K562 (cell line): ENCODE measurements around the gene SDK1. TPM values are rescaled to one million over a fixed set of nuclear protein-coding genes. Genes with fewer than 3 reads are reported as not detected.

Source experiments
- BCOR ChIP-seq: fragments of 450-650 bp; IDR thresholded peaks from 2 replicates; pipeline ENCODE4 v1.6.1; 2016
- NEUROD1 ChIP-seq: fragments of 150-350 bp; IDR thresholded peaks from 2 replicates; pipeline ENCODE4 v1.6.1; 2014; ENCODE audit warnings: borderline replicate concordance, low read length, low read depth; ENCODE audit not compliant: partially characterized antibody
- SP1 ChIP-seq: sonication (generic); formaldehyde crosslinking; IDR thresholded peaks from 2 replicates; pipeline ENCODE4 v1.8.1; 2022; ENCODE audit warnings: mild to moderate bottlenecking, missing genetic modification reagents
- XRCC4 ChIP-seq: IDR thresholded peaks from one replicate; pipeline ENCODE4 v1.6.1; 2011; ENCODE audit not compliant: insufficient read depth, insufficient read length; ENCODE audit errors: extremely low read depth
- polyA plus RNA-seq, 8 experiments: library from polyadenylated mRNA; depleted of rRNA in 4 of 8; stranded (reverse) in 5 of 8; unstranded in 3 of 8; fragments of >200 nt; fragmentation: Nextera tagmentation in 2 of 8; fragmentation: Illumina TruSeq in 1 of 8; extraction: Ambion mirVana in 2 of 8; extraction: Trizol in 1 of 8; gene quantifications; 2 replicates each; pipeline versions ENCODE4 v1.2.1 to v1.2.3, GENCODE V29; 2011 to 2014; ENCODE audit warnings: inconsistent platforms in 1 of 8, missing spikeins in 1 of 8
- total RNA-seq, 7 experiments: library from RNA; depleted of rRNA in 6 of 7; stranded (reverse); fragments of >200 nt in 6 of 7; fragmentation: Illumina TruSeq in 2 of 7; extraction: Trizol in 2 of 7; gene quantifications; 2 replicates each; pipeline versions ENCODE4 v1.2.1 to v1.2.3, GENCODE V29; 2011 to 2021; ENCODE audit warnings: low replicate concordance in 1 of 7
- TF ChIP-seq, protein P1 (sequence below), 2 experiments: fragments of 450-650 bp; IDR thresholded peaks; 2 replicates each; pipeline ENCODE4 v1.6.1; 2018; ENCODE audit warnings: mild to moderate bottlenecking in 2 of 2, low read depth in 1 of 2; ENCODE audit not compliant: partially characterized antibody in 2 of 2
- TF ChIP-seq, protein P2 (sequence below), 2 experiments: fragments of 450-650 bp; conservative IDR thresholded peaks; 2 replicates each; pipeline ENCODE4 v1.6.1; 2017; ENCODE audit warnings: mild to moderate bottlenecking in 2 of 2, moderate library complexity in 2 of 2
- TF ChIP-seq, protein P3 (sequence below): fragments of 250-450 bp; sonication (Bioruptor Pico); IDR thresholded peaks from 2 replicates; pipeline ENCODE4 v1.4.0; 2020; ENCODE audit warnings: mild to moderate bottlenecking, moderate library complexity
- TF ChIP-seq, protein P4 (sequence below): fragments of 250-450 bp; sonication (Bioruptor Pico); IDR thresholded peaks from 2 replicates; pipeline ENCODE4 v1.4.0; 2020

The SDK1 gene
- total and polyA plus RNA-seq, 9 of the 15 experiments (the other 6 are each of a cell fraction or from before 2014, with no cell fraction given), result 0.16 TPM; not detected in 8

DNA sequence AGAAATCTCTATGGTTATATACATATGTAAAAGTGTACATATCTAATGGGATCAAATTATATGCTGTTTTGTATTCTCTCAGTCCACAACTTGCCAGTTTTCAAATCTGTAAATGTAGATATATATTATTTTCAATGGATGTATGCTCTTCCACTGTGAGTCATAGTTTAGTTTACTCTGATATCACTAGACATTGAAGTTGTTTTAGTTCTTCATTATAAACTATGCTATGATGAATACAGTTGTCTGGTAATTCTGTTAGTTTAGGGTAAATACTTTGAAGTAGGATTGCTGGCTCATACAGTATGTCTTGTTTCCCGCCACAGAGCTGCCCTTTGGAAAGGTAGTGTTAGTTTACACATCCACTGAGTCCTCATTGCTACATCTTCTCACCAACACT, 25.2 kb downstream of the SDK1 start (continued):
- no peak for TF ChIP-seq NEUROD1
- TF ChIP-seq, protein P1, sequence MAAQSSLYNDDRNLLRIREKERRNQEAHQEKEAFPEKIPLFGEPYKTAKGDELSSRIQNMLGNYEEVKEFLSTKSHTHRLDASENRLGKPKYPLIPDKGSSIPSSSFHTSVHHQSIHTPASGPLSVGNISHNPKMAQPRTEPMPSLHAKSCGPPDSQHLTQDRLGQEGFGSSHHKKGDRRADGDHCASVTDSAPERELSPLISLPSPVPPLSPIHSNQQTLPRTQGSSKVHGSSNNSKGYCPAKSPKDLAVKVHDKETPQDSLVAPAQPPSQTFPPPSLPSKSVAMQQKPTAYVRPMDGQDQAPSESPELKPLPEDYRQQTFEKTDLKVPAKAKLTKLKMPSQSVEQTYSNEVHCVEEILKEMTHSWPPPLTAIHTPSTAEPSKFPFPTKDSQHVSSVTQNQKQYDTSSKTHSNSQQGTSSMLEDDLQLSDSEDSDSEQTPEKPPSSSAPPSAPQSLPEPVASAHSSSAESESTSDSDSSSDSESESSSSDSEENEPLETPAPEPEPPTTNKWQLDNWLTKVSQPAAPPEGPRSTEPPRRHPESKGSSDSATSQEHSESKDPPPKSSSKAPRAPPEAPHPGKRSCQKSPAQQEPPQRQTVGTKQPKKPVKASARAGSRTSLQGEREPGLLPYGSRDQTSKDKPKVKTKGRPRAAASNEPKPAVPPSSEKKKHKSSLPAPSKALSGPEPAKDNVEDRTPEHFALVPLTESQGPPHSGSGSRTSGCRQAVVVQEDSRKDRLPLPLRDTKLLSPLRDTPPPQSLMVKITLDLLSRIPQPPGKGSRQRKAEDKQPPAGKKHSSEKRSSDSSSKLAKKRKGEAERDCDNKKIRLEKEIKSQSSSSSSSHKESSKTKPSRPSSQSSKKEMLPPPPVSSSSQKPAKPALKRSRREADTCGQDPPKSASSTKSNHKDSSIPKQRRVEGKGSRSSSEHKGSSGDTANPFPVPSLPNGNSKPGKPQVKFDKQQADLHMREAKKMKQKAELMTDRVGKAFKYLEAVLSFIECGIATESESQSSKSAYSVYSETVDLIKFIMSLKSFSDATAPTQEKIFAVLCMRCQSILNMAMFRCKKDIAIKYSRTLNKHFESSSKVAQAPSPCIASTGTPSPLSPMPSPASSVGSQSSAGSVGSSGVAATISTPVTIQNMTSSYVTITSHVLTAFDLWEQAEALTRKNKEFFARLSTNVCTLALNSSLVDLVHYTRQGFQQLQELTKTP (IDR thresholded peaks at IDR 0.05; ENCODE audit: low read depth in 1 of 2, partially characterized antibody in 2 of 2), result no peak
- TF ChIP-seq XRCC4, result no peak
- TF ChIP-seq, protein P2, sequence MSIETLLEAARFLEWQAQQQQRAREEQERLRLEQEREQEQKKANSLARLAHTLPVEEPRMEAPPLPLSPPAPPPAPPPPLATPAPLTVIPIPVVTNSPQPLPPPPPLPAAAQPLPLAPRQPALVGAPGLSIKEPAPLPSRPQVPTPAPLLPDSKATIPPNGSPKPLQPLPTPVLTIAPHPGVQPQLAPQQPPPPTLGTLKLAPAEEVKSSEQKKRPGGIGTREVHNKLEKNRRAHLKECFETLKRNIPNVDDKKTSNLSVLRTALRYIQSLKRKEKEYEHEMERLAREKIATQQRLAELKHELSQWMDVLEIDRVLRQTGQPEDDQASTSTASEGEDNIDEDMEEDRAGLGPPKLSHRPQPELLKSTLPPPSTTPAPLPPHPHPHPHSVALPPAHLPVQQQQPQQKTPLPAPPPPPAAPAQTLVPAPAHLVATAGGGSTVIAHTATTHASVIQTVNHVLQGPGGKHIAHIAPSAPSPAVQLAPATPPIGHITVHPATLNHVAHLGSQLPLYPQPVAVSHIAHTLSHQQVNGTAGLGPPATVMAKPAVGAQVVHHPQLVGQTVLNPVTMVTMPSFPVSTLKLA (conservative IDR thresholded peaks at IDR 0.05), result no peak
- TF ChIP-seq, protein P3, sequence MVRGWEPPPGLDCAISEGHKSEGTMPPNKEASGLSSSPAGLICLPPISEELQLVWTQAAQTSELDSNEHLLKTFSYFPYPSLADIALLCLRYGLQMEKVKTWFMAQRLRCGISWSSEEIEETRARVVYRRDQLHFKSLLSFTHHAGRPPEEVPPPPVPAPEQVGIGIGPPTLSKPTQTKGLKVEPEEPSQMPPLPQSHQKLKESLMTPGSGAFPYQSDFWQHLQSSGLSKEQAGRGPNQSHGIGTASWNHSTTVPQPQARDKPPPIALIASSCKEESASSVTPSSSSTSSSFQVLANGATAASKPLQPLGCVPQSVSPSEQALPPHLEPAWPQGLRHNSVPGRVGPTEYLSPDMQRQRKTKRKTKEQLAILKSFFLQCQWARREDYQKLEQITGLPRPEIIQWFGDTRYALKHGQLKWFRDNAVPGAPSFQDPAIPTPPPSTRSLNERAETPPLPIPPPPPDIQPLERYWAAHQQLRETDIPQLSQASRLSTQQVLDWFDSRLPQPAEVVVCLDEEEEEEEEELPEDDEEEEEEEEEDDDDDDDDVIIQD (CRISPR knock-in tag), result no peak
- no peak for TF ChIP-seq BCOR
- no peak for TF ChIP-seq SP1 (CRISPR knock-in tag)
- TF ChIP-seq, protein P4, sequence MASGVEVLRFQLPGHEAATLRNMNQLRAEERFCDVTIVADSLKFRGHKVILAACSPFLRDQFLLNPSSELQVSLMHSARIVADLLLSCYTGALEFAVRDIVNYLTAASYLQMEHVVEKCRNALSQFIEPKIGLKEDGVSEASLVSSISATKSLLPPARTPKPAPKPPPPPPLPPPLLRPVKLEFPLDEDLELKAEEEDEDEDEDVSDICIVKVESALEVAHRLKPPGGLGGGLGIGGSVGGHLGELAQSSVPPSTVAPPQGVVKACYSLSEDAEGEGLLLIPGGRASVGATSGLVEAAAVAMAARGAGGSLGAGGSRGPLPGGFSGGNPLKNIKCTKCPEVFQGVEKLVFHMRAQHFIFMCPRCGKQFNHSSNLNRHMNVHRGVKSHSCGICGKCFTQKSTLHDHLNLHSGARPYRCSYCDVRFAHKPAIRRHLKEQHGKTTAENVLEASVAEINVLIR (CRISPR knock-in tag), result no peak
